Spleen (tissue), 11 donors: ENCODE measurements around the gene ARRDC1. TPM values are rescaled to one million over a fixed set of nuclear protein-coding genes. Genes with fewer than 3 reads are reported as not detected.

Experiments
- DNase-seq: peaks from one replicate; pipeline ENCODE4 v3.0.0-alpha.2; 2020
- H3K27ac ChIP-seq, 8 donors: fragments of 200-600 bp; sonication (generic) in 7 of 8; 1 replicate in 4 of 8; 2 replicates in 4 of 8; pipeline versions ENCODE4 v1.5.0 to v1.8.0; 2016 to 2021; ENCODE audit warnings: inconsistent platforms in 4 of 8, mild to moderate bottlenecking in 4 of 8, moderate library complexity in 1 of 8
- H3K27me3 ChIP-seq, 7 donors: fragments of 200-600 bp; sonication (generic) in 6 of 7; replicated peaks in 1 of 7; 1 replicate in 4 of 7; 2 replicates in 3 of 7; pipeline versions ENCODE4 v1.5.0 to v1.8.0; 2016 to 2021; ENCODE audit warnings: inconsistent platforms in 3 of 7, mild to moderate bottlenecking in 1 of 7
- H3K36me3 ChIP-seq, 6 donors: fragments of 200-600 bp; sonication (generic) in 5 of 6; 1 replicate in 4 of 6; 2 replicates in 2 of 6; pipeline versions ENCODE4 v1.5.0 to v1.8.0; 2016 to 2021; ENCODE audit warnings: inconsistent platforms in 2 of 6
- H3K4me1 ChIP-seq, 6 donors: fragments of 200-600 bp; sonication (generic) in 5 of 6; 1 replicate in 3 of 6; 2 replicates in 3 of 6; pipeline versions ENCODE4 v1.5.0 to v1.8.0; 2016 to 2021; ENCODE audit warnings: inconsistent platforms in 3 of 6
- H3K4me3 ChIP-seq, 8 donors: fragments of 200-600 bp; sonication (generic) in 7 of 8; 1 replicate in 4 of 8; 2 replicates in 4 of 8; pipeline versions ENCODE4 v1.5.0 to v1.8.0; 2016 to 2021; ENCODE audit warnings: inconsistent platforms in 4 of 8, mild to moderate bottlenecking in 4 of 8, moderate library complexity in 2 of 8
- H3K9me3 ChIP-seq, 8 donors: fragments of 200-600 bp; sonication (generic) in 7 of 8; 1 replicate in 4 of 8; 2 replicates in 4 of 8; pipeline versions ENCODE4 v1.5.0 to v1.8.0; 2016 to 2021; ENCODE audit warnings: inconsistent platforms in 4 of 8
- POLR2A ChIP-seq, 3 donors: fragments of 450-650 bp; IDR thresholded peaks; one replicate each; pipeline ENCODE4 v1.5.1; 2017; ENCODE audit warnings: antibody characterized with exemption in 3 of 3, mild to moderate bottlenecking in 1 of 3
- POLR2AphosphoS5 ChIP-seq, 3 donors: sonication (generic); formaldehyde crosslinking; IDR thresholded peaks; one replicate each; pipeline ENCODE4 v1.5.1; 2017; ENCODE audit warnings: antibody characterized with exemption in 3 of 3
- WGBS, 5 donors: extraction: QIAGEN DNeasy Blood & Tissue Kit in 3 of 5; methylation state at CpG; one replicate each; pipeline versions ENCODE4 v1.1.5 to v1.1.7; 2013 to 2018; 5-methylcytosine and 5-hydroxymethylcytosine counted together
- intact Hi-C: fragments of 100-400 bp; cut with DNase I; formaldehyde crosslinking; loops from one replicate; pipeline ENCODE4 v1.15.0; 2023; ENCODE audit warnings: low total_unique reads
- polyA plus RNA-seq, 3 donors: library from polyadenylated mRNA; stranded (reverse); fragments of 200-250 nt; gene quantifications; one replicate each; pipeline ENCODE4 v1.2.1, GENCODE V29; 2013
- total RNA-seq, 7 donors: library from RNA; depleted of rRNA in 3 of 7; stranded (reverse); fragments of >200 nt in 3 of 7; fragmentation: NEBNext Ultra II Directional in 4 of 7; extraction: Animal tissue kit (Norgen Biotek cat#: 25700) in 4 of 7; gene quantifications; one replicate each; pipeline versions ENCODE4 v1.1.0 to v1.2.1, GENCODE V29; 2016 to 2021
- TF ChIP-seq, protein P1 (sequence below), 11 experiments: fragments of 200-600 bp in 7 of 11; fragments of 450-650 bp in 4 of 11; sonication (generic) in 4 of 11; IDR thresholded peaks in 8 of 11; conservative IDR thresholded peaks in 3 of 11; 1 replicate in 7 of 11; 2 replicates in 4 of 11; pipeline versions ENCODE4 v1.4.0 to v1.8.0; 2016 to 2021; ENCODE audit warnings: antibody characterized with exemption in 11 of 11, inconsistent platforms in 4 of 11, mild to moderate bottlenecking in 1 of 11
- donor health status: healthy with polysubstance abuse.
- donor health status: DM: no; HTN: no; CAD: no; lungs with moderate emphysema.
- donor health status: DM: no; HTN: no; CAD: no.
- donor health status: Bipolar disorder and iron deficiency.
- donor health status: healthy.
- donor health status: DM: no; HTN: no; CAD: no.
- donor health status: DM: yes; HTN: yes; CAD: no.

ARRDC1 gene
- total and polyA plus RNA-seq, 10 donors, result 51.4 to 158 (median 71.6) TPM

DNA sequence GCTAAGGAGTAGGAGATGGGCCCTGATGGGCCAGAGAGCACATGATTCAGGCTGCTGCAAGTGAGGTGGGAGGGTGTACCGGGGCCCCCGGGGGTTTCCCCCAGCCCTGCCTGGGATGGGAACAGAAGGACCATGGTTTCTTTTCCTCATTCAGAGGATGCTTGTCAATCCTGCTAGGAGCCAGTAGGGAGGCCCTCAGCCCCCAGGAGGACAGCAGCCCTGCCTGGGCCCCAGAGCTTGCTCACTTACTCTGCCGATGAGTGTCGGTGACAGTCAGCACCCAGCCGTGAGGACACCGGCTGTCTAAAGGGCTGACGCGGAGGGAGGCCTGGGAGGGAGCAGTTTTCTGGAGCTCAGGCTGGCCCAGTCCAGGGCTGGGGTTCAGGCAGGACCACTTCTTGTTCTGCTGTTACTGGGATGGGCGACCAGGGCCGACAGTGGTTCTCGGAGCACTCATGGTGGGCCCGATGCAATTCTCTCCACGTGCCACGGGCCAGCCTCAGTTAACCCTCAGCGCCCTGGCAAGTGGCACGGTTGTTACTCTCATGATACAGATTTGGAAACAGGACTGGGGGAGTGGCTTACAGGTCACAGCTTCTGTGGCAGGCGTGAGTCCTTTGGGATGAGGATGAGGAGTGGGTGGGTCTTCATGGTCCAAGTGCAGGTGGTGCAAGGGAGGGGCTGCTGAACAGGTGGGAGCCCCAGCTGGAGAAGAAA is 1.8 kb downstream of the ARRDC1 start:
- Histone ChIP-seq H3K27ac (peak overlapping the region in 7 of 8 donors; percentile 36 to 98 (median 96)), H3K4me3 (peak overlapping the region in 7 of 8 donors; percentile 70 to 97 (median 92)), H3K27me3 (no peaks in the 10 kb centered on the region), H3K9me3 (no peaks in the 10 kb centered on the region), H3K4me1 (peaks cover 24 to 90% (median 60%) of the 10 kb centered on the region in 6 donors), H3K36me3 (peaks cover 0 to 18% (median 0%) of the 10 kb centered on the region in 6 donors)
- TF ChIP-seq, protein P1, sequence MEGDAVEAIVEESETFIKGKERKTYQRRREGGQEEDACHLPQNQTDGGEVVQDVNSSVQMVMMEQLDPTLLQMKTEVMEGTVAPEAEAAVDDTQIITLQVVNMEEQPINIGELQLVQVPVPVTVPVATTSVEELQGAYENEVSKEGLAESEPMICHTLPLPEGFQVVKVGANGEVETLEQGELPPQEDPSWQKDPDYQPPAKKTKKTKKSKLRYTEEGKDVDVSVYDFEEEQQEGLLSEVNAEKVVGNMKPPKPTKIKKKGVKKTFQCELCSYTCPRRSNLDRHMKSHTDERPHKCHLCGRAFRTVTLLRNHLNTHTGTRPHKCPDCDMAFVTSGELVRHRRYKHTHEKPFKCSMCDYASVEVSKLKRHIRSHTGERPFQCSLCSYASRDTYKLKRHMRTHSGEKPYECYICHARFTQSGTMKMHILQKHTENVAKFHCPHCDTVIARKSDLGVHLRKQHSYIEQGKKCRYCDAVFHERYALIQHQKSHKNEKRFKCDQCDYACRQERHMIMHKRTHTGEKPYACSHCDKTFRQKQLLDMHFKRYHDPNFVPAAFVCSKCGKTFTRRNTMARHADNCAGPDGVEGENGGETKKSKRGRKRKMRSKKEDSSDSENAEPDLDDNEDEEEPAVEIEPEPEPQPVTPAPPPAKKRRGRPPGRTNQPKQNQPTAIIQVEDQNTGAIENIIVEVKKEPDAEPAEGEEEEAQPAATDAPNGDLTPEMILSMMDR (IDR thresholded peaks at IDR 0.05 in 8 of 11, conservative IDR thresholded peaks at IDR 0.05 in 3 of 11), result no peak
- TF ChIP-seq POLR2AphosphoS5 (IDR thresholded peaks at IDR 0.05), result peak in 1 of 3 donors; percentile 22
- DNase-seq, result peak; percentile 85
- WGBS, 5 donors, result 51 to 73% (median 58%) methylated on average over 16 to 17 of the region's 17 CpGs
- intact Hi-C loops, result no loop called here

DNA sequence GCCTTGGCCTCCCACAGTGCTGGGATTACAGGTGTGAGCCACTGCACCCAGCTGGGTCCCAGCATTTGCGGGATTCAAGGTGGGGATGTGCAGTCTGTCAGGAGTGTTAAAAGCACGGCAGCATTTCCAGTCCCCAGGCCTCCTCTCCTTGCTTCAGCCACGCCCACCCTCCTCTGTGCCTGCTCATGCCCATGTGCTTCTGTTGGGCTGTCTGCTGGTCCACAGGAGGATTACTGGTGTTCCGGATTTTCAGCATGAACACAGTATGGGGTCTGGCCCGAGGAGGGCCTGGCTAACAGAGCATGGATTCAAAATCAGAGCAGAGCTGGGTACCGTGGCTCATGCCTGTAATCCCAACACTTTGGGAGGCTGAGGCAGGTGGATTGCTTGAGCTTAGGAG is 5.5 kb downstream of the ARRDC1 start:
- no peak for DNase-seq
- Histone ChIP-seq H3K27me3 (no peaks in the 10 kb centered on the region), H3K4me3 (no peak overlapping the region), H3K4me1 (peaks cover 27 to 81% (median 59%) of the 10 kb centered on the region in 6 donors), H3K9me3 (no peaks in the 10 kb centered on the region), H3K36me3 (peaks cover 0 to 53% (median 29%) of the 10 kb centered on the region in 6 donors), H3K27ac (peak overlapping the region in 2 of 8 donors; percentile 56 to 61)
- WGBS, 5 donors, result 85 to 90% (median 88%) methylated on average over 5 to 6 of the region's 6 CpGs
- intact Hi-C loops, result no loop called here
- TF ChIP-seq, protein P1 (IDR thresholded peaks at IDR 0.05 in 8 of 11, conservative IDR thresholded peaks at IDR 0.05 in 3 of 11), result no peak
- TF ChIP-seq POLR2A (IDR thresholded peaks at IDR 0.05) (no peak), POLR2AphosphoS5 (IDR thresholded peaks at IDR 0.05) (no peak)

DNA sequence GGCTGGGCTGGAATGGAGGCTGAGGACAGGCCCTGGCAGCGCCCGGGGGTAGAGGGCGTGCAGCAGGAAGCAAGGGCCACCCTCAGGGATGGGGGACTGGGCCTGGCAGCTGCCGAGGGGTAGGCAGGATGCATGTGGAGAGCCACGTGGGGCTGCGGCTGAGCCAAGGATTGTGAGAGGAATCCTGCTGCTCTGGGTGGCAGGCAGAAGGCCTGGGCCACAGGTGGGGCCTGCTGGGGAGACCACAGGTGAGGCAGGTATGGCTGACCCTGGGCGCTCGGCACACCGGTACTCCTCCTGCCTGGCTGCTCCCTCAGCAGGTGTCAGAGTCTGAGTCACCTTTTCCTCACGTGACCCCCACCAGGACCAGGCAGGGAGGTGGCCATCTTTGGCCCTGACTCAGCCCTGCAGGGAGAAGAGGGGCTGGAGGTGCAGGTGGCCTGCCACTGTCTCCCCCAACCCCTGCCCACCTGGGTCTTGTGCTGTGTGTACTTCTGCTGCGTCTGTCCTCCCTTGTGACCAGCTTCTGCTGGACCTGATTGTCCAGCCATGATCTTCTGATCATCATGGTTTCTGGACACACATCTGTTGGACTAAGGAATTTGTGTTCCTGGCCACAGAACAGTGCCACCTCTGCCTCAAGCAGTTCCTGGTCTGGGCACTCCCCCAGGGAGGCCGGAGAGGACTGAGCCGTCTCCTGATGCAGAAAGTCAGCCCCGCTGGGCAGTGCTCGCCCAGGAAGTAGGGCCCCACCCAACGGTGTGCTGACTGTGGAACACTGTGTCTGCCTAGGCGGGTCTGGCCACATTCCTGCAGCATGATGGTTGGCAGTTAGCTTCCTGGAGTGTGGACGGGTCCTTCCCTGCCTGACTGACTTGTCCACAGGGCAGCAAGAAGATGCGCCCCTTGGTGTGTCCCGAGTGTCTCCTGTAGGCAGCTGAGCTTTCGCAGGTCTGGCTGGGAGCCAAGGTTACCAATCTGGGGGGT is 6.4 kb downstream of the ARRDC1 start:
- Histone ChIP-seq H3K9me3 (no peaks in the 10 kb centered on the region), H3K36me3 (peaks cover 0 to 63% (median 29%) of the 10 kb centered on the region in 6 donors), H3K27me3 (no peaks in the 10 kb centered on the region), H3K4me3 (no peak overlapping the region), H3K27ac (peak overlapping the region in 4 of 8 donors; percentile 9 to 61 (median 38)), H3K4me1 (peaks cover 20 to 80% (median 57%) of the 10 kb centered on the region in 6 donors)
- intact Hi-C loops, result no loop called here
- DNase-seq, result no peak
- TF ChIP-seq, protein P1 (IDR thresholded peaks at IDR 0.05 in 8 of 11, conservative IDR thresholded peaks at IDR 0.05 in 3 of 11), result no peak
- peak; percentile 35 to 70 (median 60) for TF ChIP-seq POLR2AphosphoS5 (IDR thresholded peaks at IDR 0.05)
- TF ChIP-seq POLR2A (IDR thresholded peaks at IDR 0.05), result no peak
- 41 to 54% (median 44%) methylated on average over 18 to 21 of the region's 21 CpGs for WGBS, 5 donors
